ENCODE measurements around the gene DNAAF1. TPM values are rescaled to one million over a fixed set of nuclear protein-coding genes. Genes with fewer than 3 reads are reported as not detected.

Gene DNAAF1
- total and polyA plus RNA-seq, 2 of the 8 experiments (the other 6 are each of a cell fraction or from before 2014, with no cell fraction given): 0.09 to 0.15 TPM

GRCh38 chr16:84193480-84193879 is 48.4 kb downstream of the DNAAF1 start:
- Histone ChIP-seq H3K36me3 (ENCODE audit: control insufficient read depth in 2 of 4, insufficient read depth in 4 of 4, low read length in 3 of 4) (no peaks in the 10 kb centered on the region), H3K4ac (replicated peaks; ENCODE audit: insufficient read length, low read depth, low read length) (no peak overlapping the region), H3K79me1 (ENCODE audit: low read depth, low read length) (no peaks in the 10 kb centered on the region), H3K27me3 (replicated peaks in 1 of 4; ENCODE audit: control insufficient read depth in 3 of 4, extremely low read depth in 1 of 4, insufficient read depth in 3 of 4, low read length in 3 of 4) (no peaks in the 10 kb centered on the region), H2BK15ac (ENCODE audit: low read length) (no peak overlapping the region), H3K23me2 (ENCODE audit: low read depth, low read length) (no peaks in the 10 kb centered on the region), H4K91ac (replicated peaks; ENCODE audit: insufficient read length, low read length) (no peak overlapping the region), H3K18ac (ENCODE audit: extremely low read depth, low read length) (no peak overlapping the region), H3K79me2 (ENCODE audit: control insufficient read depth in 1 of 2, insufficient read depth in 2 of 2, low read length in 2 of 2) (no peaks in the 10 kb centered on the region), H3K27ac (ENCODE audit: low read depth, low read length) (no peak overlapping the region), H3K4me3 (ENCODE audit: extremely low read depth in 1 of 4, insufficient read depth in 2 of 4, low read depth in 3 of 4, low read length in 4 of 4) (no peak overlapping the region), H2BK120ac (replicated peaks; ENCODE audit: low read depth, low read length) (no peak overlapping the region), H3K9ac (replicated peaks in 1 of 4; ENCODE audit: extremely low read depth in 1 of 4, low read depth in 3 of 4, low read length in 3 of 4) (no peak overlapping the region), H2BK5ac (ENCODE audit: low read depth, low read length) (no peak overlapping the region), H4K5ac (ENCODE audit: insufficient read length, low read depth, low read length) (no peak overlapping the region), H2AK5ac (ENCODE audit: low read depth, low read length) (no peak overlapping the region), H2BK20ac (ENCODE audit: low read length) (no peak overlapping the region), H4K20me1 (replicated peaks in 1 of 2; ENCODE audit: control insufficient read depth in 1 of 2, insufficient read depth in 2 of 2, low read length in 2 of 2) (no peaks in the 10 kb centered on the region), H4K8ac (ENCODE audit: extremely low read depth, insufficient read depth, low read length) (no peak overlapping the region), H3K56ac (replicated peaks; ENCODE audit: insufficient read length, low read depth, low read length) (no peak overlapping the region), H3K4me1 (replicated peaks in 1 of 4; ENCODE audit: control insufficient read depth in 3 of 4, insufficient read depth in 4 of 4, low read length in 3 of 4) (peaks cover 0 to 3% (median under 1%) of the 10 kb centered on the region in 4 experiments; a peak in 3 of 7 replicates), H2AFZ (ENCODE audit: low read length) (no peak overlapping the region), H3K9me3 (ENCODE audit: insufficient read depth in 2 of 2, low read depth in 1 of 2, low read length in 1 of 2) (no peaks in the 10 kb centered on the region; a peak in 1 of 4 replicates), H3K14ac (ENCODE audit: insufficient read length) (no peak overlapping the region), H3K4me2 (ENCODE audit: insufficient read depth in 1 of 2, low read depth in 2 of 2, low read length in 2 of 2) (no peak overlapping the region), H3K23ac (ENCODE audit: insufficient read length) (no peak overlapping the region), H2BK12ac (ENCODE audit: low read depth, low read length) (no peak overlapping the region)
- 93% methylated on average over 7 of the region's 7 CpGs; no CpG with 5 or more reads in 1 of the 2 experiments for WGBS, 2 experiments (ENCODE audit: extremely low coverage in 1 of 2, insufficient coverage in 1 of 2, insufficient read length in 1 of 2, insufficient replicate concordance in 2 of 2, low coverage in 1 of 2, low lambda C conversion rate in 2 of 2, missing lambda C conversion rate in 1 of 2)
- TF ChIP-seq JUN (IDR thresholded peaks at IDR 0.05; ENCODE audit: low read depth, low read length) (no peak), GTF2F1 (IDR thresholded peaks at IDR 0.05; ENCODE audit: borderline replicate concordance, low read depth, low read length) (no peak), SAP30 (IDR thresholded peaks at IDR 0.05; ENCODE audit: insufficient read depth, insufficient replicate concordance, low read length) (no peak), SP1 (IDR thresholded peaks at IDR 0.05; ENCODE audit: low read depth, low read length) (no peak), EGR1 (IDR thresholded peaks at IDR 0.05; ENCODE audit: borderline replicate concordance, low read depth, low read length) (no peak)
- ChIA-PET CTCF (ENCODE audit: partially characterized antibody) (no interaction called here), POLR2A (ENCODE audit: partially characterized antibody) (no interaction called here)
- FAIRE-seq: no peak
- no peak for DNase-seq (ENCODE audit: low read depth in 1 of 2, low spot score in 2 of 2)

Measured in H1 (cell line).